HUES48 (cell line): ENCODE measurements around the gene GALNT9.

Experiments used
- H3K27ac ChIP-seq: one replicate; pipeline ENCODE4 v1.7.0; 2013; ENCODE audit warnings: low read depth, low read length, inconsistent platforms
- H3K27me3 ChIP-seq: 2 replicates; pipeline ENCODE4 v1.6.1; 2013; ENCODE audit warnings: mild to moderate bottlenecking, low read length; ENCODE audit not compliant: control insufficient read depth, insufficient read depth
- H3K36me3 ChIP-seq: 2 replicates; pipeline ENCODE4 v1.6.1; 2013; ENCODE audit warnings: low read length; ENCODE audit not compliant: control insufficient read depth, insufficient read depth
- H3K4me1 ChIP-seq: 2 replicates; pipeline ENCODE4 v1.6.1; 2013; ENCODE audit warnings: mild to moderate bottlenecking, low read length; ENCODE audit not compliant: control insufficient read depth, insufficient read depth
- H3K4me3 ChIP-seq: 2 replicates; pipeline ENCODE4 v1.5.1; 2013; ENCODE audit warnings: mild to moderate bottlenecking, low read depth, low read length
- H3K9ac ChIP-seq: 2 replicates; pipeline ENCODE4 v1.6.1; 2013; ENCODE audit warnings: mild to moderate bottlenecking, low read depth, low read length, moderate library complexity
- H3K9me3 ChIP-seq: 2 replicates; pipeline ENCODE4 v1.6.1; 2013; ENCODE audit warnings: low read length; ENCODE audit not compliant: control insufficient read depth, insufficient read depth

The GALNT9 gene

DNA sequence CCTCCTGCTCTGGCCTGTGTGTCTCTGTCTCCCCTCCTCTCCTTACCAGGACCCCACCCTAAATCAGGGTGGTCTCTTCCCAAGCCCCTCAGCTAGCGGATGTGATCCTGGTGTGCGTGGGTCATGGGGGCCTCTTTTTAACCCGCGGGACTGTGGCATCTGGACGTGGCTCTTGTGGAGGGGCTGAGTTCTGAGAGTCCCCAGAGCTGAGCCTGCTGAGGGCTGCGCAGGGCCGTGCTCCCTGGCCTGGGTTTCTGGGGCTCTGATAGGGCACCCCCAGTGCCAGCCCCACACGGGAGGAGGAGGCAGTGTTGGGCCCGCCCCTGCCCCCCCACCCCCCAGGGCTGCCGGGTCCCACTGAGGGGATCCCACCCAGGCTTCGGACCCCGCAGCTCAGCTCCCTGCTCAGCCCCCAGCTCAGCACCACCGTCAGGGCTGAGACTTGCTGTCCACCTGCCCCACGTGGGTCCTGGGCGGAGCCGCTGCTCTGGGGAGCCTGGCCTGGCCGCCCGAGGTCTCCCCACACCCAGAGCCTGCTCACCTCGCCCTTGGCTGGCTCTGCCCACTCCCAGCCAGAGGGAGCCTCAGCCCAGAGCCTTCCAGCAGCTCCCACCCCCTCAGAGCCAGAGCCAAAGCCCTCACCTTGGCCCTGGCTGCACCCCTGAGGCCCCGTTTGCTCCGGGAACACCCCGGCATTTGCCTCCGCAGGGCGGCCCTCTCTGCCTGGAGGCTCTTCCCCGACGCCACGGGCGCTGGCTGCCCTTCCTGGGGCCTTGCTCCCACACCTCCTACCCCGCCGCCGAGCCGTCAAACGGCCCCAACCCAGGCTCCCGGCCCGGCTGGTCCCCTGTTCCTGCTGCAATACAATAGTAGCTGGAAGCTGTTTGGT lies 153.6 kb downstream of the GALNT9 start:
- no peaks in the 10 kb centered on the region for H3K9me3 ChIP-seq
- no peak overlapping the region for H3K9ac ChIP-seq
- no peak overlapping the region for H3K4me3 ChIP-seq
- no peak overlapping the region for H3K27ac ChIP-seq
- H3K4me1 ChIP-seq: no peaks in the 10 kb centered on the region
- no peaks in the 10 kb centered on the region for H3K36me3 ChIP-seq
- peaks cover 10% of the 10 kb centered on the region for H3K27me3 ChIP-seq

DNA sequence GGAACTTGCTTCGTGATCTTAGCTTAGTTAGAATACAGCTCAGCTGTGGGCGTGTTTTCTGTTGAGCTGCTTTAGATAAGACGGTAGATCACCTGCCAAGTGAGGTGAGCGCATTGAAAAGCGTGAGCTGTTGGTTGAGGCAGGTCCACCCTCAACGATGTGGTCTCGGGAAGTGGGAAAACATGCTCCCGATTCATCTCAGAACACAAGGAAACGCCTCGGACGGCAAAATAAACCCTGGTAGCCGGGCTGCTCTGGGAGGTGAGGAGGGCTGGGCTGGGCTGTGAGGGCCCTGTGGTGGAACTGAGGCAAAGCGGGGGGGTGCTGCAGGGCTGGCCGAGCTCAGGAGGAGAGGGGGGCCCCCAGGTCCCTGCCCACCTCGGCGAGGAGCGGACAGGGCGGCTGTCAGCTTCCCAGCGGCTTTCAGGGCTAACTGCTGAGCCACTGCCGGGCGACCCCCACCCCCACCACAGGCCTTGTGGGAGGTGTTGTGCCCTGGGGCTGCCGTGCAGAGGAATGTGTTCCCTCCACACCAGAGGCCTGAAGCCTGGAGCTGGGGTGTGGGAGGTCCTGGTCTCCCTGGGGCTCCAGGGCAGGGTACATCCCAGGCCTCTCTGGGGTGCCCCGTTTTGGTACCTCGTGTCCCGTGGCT lies 154.4 kb downstream of the GALNT9 start:
- no peaks in the 10 kb centered on the region for H3K4me1 ChIP-seq
- H3K4me3 ChIP-seq: no peak overlapping the region
- no peak overlapping the region for H3K9ac ChIP-seq
- peaks cover 7% of the 10 kb centered on the region for H3K27me3 ChIP-seq
- no peaks in the 10 kb centered on the region for H3K9me3 ChIP-seq
- H3K27ac ChIP-seq: no peak overlapping the region
- H3K36me3 ChIP-seq: no peaks in the 10 kb centered on the region

DNA sequence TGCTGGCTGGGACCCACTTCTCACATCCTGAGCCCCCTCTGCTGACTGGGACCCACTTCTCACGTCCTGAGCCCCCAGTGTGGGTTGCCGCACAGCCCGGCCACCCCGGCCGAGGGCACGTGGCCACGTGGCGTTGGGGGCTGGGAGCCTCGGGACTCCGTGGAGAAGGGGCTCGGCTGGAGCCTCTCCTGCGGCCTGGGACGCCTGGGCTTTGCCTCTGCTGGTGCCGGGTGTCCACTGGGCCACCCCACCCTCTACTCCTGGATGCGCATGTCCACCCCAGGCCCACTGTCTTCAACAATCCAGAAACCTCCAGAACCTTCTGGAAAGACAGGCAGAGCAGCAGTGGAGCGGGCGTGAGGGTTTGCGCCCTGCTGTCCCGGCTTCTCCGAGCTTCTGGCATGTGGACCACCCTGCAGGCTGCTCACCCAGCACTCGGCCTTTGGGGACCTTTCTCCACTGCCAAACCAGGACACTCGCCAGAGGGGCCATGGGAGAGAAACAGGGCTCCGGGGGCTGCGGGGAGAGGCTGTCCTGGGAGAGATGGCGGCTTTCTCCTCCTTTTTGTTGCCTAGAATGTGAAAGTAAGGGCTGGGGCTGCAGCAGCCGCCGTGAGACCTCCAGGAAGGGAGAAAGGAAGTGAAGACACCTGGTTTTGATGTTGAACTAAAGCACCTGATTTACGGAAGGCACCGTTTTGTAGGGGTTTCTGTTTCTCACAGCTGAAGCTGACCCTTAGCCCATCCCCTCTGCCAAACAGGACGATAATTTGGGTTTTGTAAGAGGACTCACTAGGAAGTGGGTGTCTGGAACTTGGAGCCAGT lies 155.2 kb downstream of the GALNT9 start:
- H3K9me3 ChIP-seq: no peaks in the 10 kb centered on the region
- H3K27me3 ChIP-seq: peaks cover 9% of the 10 kb centered on the region
- no peaks in the 10 kb centered on the region for H3K36me3 ChIP-seq
- no peaks in the 10 kb centered on the region for H3K4me1 ChIP-seq
- H3K9ac ChIP-seq: no peak overlapping the region
- no peak overlapping the region for H3K27ac ChIP-seq
- no peak overlapping the region for H3K4me3 ChIP-seq

GRCh38 chr12:132173135-132174014 lies 156.0 kb downstream of the GALNT9 start:
- Histone ChIP-seq H3K9me3 (no peaks in the 10 kb centered on the region), H3K36me3 (no peaks in the 10 kb centered on the region), H3K27ac (no peak overlapping the region), H3K4me1 (no peaks in the 10 kb centered on the region), H3K4me3 (no peak overlapping the region), H3K27me3 (peaks cover 4% of the 10 kb centered on the region), H3K9ac (no peak overlapping the region)

- Histone ChIP-seq H3K9ac (no peak overlapping the region), H3K27me3 (peaks cover 4% of the 10 kb centered on the region), H3K4me1 (no peaks in the 10 kb centered on the region), H3K4me3 (no peak overlapping the region), H3K27ac (no peak overlapping the region), H3K9me3 (no peaks in the 10 kb centered on the region), H3K36me3 (no peaks in the 10 kb centered on the region)
Measured at GRCh38 chr12:132172619-132173018, 156.8 kb downstream of the GALNT9 start.

GRCh38 chr12:132171968-132172521 lies 157.3 kb downstream of the GALNT9 start:
- H3K9ac ChIP-seq: no peak overlapping the region
- H3K4me1 ChIP-seq: no peaks in the 10 kb centered on the region
- H3K36me3 ChIP-seq: no peaks in the 10 kb centered on the region
- H3K9me3 ChIP-seq: no peaks in the 10 kb centered on the region
- H3K27me3 ChIP-seq: peaks cover 4% of the 10 kb centered on the region
- H3K27ac ChIP-seq: no peak overlapping the region
- no peak overlapping the region for H3K4me3 ChIP-seq

- Histone ChIP-seq H3K9ac (no peak overlapping the region), H3K4me1 (no peaks in the 10 kb centered on the region), H3K36me3 (no peaks in the 10 kb centered on the region), H3K27ac (no peak overlapping the region), H3K9me3 (no peaks in the 10 kb centered on the region), H3K27me3 (peaks cover 4% of the 10 kb centered on the region), H3K4me3 (no peak overlapping the region)
Measured at GRCh38 chr12:132171293-132171967, 158.0 kb downstream of the GALNT9 start.

GRCh38 chr12:132170637-132171292 lies 158.6 kb downstream of the GALNT9 start:
- Histone ChIP-seq H3K36me3 (no peaks in the 10 kb centered on the region), H3K27ac (no peak overlapping the region), H3K9me3 (0 out of 2 replicates have a peak, but pooled peaks cover 2% of the 10 kb centered on the region), H3K4me3 (no peak overlapping the region), H3K9ac (no peak overlapping the region), H3K27me3 (peaks cover 4% of the 10 kb centered on the region; the same call in 1 of the 2 replicates), H3K4me1 (no peaks in the 10 kb centered on the region)

- Histone ChIP-seq H3K9me3 (0 out of 2 replicates have a peak, but pooled peaks cover 3% of the 10 kb centered on the region), H3K9ac (no peak overlapping the region), H3K4me1 (no peaks in the 10 kb centered on the region), H3K27me3 (peaks cover 4% of the 10 kb centered on the region; the same call in 1 of the 2 replicates), H3K27ac (no peak overlapping the region), H3K36me3 (no peaks in the 10 kb centered on the region), H3K4me3 (no peak overlapping the region)
Measured at GRCh38 chr12:132170094-132170636, 159.2 kb downstream of the GALNT9 start.
